ENCODE data around the gene MAN1A1.

DNA sequence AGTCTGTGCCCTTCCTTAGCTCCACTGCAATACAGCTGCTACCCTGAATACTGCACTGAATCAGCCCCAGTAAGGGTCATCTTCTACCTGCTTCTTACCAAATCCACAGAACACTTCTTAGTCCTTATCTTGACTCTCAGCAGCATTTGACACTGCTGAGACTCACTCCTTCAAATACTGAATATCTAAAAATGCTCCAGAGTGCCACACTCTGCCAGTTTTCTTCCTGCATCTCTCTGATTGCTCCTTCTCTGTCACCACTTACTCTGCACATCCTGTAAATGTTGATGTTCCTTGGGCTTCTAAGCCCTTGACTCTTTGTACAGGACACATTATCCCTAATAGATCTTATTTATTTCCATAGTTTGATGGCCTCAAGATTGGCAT is 19.8 kb downstream of the MAN1A1 start:
- TF ChIP-seq POLR2A (IDR thresholded peaks at IDR 0.05) (no peak), EP300 (IDR thresholded peaks at IDR 0.05; ENCODE audit: low read depth) (no peak)
- TF ChIP-seq, protein P1, sequence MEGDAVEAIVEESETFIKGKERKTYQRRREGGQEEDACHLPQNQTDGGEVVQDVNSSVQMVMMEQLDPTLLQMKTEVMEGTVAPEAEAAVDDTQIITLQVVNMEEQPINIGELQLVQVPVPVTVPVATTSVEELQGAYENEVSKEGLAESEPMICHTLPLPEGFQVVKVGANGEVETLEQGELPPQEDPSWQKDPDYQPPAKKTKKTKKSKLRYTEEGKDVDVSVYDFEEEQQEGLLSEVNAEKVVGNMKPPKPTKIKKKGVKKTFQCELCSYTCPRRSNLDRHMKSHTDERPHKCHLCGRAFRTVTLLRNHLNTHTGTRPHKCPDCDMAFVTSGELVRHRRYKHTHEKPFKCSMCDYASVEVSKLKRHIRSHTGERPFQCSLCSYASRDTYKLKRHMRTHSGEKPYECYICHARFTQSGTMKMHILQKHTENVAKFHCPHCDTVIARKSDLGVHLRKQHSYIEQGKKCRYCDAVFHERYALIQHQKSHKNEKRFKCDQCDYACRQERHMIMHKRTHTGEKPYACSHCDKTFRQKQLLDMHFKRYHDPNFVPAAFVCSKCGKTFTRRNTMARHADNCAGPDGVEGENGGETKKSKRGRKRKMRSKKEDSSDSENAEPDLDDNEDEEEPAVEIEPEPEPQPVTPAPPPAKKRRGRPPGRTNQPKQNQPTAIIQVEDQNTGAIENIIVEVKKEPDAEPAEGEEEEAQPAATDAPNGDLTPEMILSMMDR (IDR thresholded peaks at IDR 0.05), result no peak

Data from transverse colon (tissue), 3 donors.